ENCODE measurements around the gene CXCL9. TPM values are rescaled to one million over a fixed set of nuclear protein-coding genes. Genes with fewer than 3 reads are reported as not detected.

Gene CXCL9
- total RNA-seq, 5 donors from 2014 or later (not counting 1 experiment from before 2014, with no cell fraction given), result not detected

DNA sequence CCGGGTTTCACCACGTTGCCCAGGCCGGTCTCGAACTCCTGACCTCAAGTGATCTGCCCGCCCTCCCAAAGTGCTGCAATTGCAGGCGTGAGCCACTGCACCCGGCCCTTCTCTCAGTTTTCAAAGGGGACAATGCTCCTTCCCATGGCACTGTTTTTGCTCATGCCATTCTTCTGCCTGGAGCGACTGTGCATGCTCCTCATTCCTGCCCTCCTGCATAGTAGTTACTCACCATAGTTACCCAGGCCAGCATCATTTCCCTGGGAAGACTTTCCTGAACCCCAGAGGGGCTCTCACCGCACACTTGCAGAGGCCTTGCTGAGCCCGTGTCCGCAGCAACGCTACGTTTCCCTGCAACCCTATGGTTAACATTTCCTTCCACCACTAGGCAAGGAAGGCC is 3.3 kb upstream of the CXCL9 start:
- no peak for ATAC-seq (replicated peaks in 1 of 4)

DNA sequence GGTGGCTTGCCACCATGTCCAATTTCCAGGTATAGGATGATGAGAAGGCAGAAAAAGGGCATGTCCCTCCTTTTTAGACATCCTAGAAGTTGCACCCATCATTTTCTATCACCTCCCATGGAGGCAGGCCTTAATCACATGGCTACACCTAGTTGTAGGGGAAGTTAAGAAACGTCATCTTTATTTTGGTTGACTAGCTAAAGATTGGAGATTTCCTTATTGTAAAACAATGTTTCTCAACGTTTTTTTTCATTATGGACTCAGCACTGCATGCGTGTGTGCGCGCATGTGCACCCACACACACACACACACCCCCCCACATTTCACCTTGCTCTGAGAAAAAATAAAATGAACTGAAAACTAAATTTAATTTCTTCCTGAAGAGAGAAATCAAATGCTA is 2.0 kb upstream of the CXCL9 start:
- Histone ChIP-seq H3K9me3 (no peaks in the 10 kb centered on the region), H3K4me1 (ENCODE audit: control insufficient read depth in 1 of 2, extremely low read depth in 1 of 2, insufficient read depth in 2 of 2, low read length in 2 of 2) (no peaks in the 10 kb centered on the region), H3K36me3 (ENCODE audit: control insufficient read depth in 2 of 2, extremely low read depth in 1 of 2, insufficient read depth in 1 of 2, low read length in 1 of 2) (no peaks in the 10 kb centered on the region), H3K27ac (ENCODE audit: low read length) (no peak overlapping the region), H3K27me3 (replicated peaks in 1 of 2; ENCODE audit: control insufficient read depth in 2 of 2, extremely low read depth in 1 of 2, insufficient read depth in 2 of 2, low read length in 1 of 2) (peaks cover 0 to 11% of the 10 kb centered on the region in 2 experiments), H3K4me3 (ENCODE audit: control insufficient read depth in 1 of 2, extremely low read depth in 1 of 2, low read length in 1 of 2) (no peak overlapping the region)
- ATAC-seq (replicated peaks in 1 of 4) (no peak), DNase-seq (no peak)
- no CpG with 5 or more reads among the region's 5 CpGs for WGBS (ENCODE audit: insufficient coverage)
- H3K27me3 Mint-ChIP-seq, result peaks cover 2 to 5% of the 10 kb centered on the region in 2 donors
- CTCF ChIA-PET, result no interaction called here
- H3K4me3 Mint-ChIP-seq, result no peak overlapping the region
- no peaks in the 10 kb centered on the region for H3K9me3 Mint-ChIP-seq
- POLR2A ChIA-PET, result interaction anchor here in 1 of 2 donors (0.7 kb wide), 1 partner anchor 543 kb away, joined by 4 read pairs; no protein-coding TSS in a partner anchor
- H3K4me1 Mint-ChIP-seq, result no peaks in the 10 kb centered on the region
- H3K36me3 Mint-ChIP-seq, result no peaks in the 10 kb centered on the region
- no peak overlapping the region for H3K27ac Mint-ChIP-seq

More for the DNA sequence above, 3.3 kb upstream of the CXCL9 start:
- Mint-ChIP-seq H3K9me3 (no peaks in the 10 kb centered on the region), H3K36me3 (no peaks in the 10 kb centered on the region), H3K27ac (no peak overlapping the region), H3K27me3 (peaks cover 2 to 5% of the 10 kb centered on the region in 2 donors), H3K4me3 (no peak overlapping the region), H3K4me1 (no peaks in the 10 kb centered on the region)
- POLR2A ChIA-PET, result no interaction called here
- Histone ChIP-seq H3K27me3 (replicated peaks in 1 of 2; ENCODE audit: control insufficient read depth in 2 of 2, extremely low read depth in 1 of 2, insufficient read depth in 2 of 2, low read length in 1 of 2) (peaks cover 0 to 11% of the 10 kb centered on the region in 2 experiments), H3K4me3 (ENCODE audit: control insufficient read depth in 1 of 2, extremely low read depth in 1 of 2, low read length in 1 of 2) (no peak overlapping the region), H3K27ac (ENCODE audit: low read length) (no peak overlapping the region), H3K9me3 (no peaks in the 10 kb centered on the region), H3K36me3 (ENCODE audit: control insufficient read depth in 2 of 2, extremely low read depth in 1 of 2, insufficient read depth in 1 of 2, low read length in 1 of 2) (no peaks in the 10 kb centered on the region), H3K4me1 (ENCODE audit: control insufficient read depth in 1 of 2, extremely low read depth in 1 of 2, insufficient read depth in 2 of 2, low read length in 2 of 2) (no peaks in the 10 kb centered on the region)
- no peak for DNase-seq
- CTCF ChIA-PET, result interaction anchor here in 1 of 2 donors (0.6 kb wide), 1 partner anchor 1880 kb away, joined by 5 read pairs; no protein-coding TSS in a partner anchor
- WGBS (ENCODE audit: insufficient coverage), result 92% methylated on average over 8 of the region's 13 CpGs

DNA sequence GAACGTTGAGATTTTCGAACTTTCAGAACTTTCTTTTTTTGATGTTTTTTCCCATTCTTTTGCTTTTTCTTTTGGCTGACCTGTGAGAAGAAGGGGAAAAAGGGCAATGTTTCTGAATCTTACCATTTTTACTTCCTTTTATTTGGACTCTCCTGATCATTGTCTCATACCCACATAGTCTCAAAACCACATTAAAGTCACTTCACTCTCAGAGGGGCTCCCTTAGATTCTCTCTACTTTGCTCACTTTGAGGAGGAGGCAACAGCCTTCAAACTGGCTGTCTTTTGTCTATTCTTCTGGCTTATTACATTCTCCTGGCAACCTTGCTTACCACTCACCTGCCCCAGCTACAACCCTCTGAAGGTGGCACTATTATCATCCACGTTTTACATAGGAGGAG is 3.7 kb downstream of the CXCL9 start:
- Mint-ChIP-seq H3K4me1 (no peaks in the 10 kb centered on the region), H3K36me3 (no peaks in the 10 kb centered on the region), H3K27ac (no peak overlapping the region), H3K9me3 (no peaks in the 10 kb centered on the region), H3K27me3 (peaks cover 4 to 10% of the 10 kb centered on the region in 2 donors), H3K4me3 (no peak overlapping the region)
- H3K4me3 ChIP-seq (ENCODE audit: control insufficient read depth in 1 of 2, extremely low read depth in 1 of 2, low read length in 1 of 2), result no peak overlapping the region
- no peaks in the 10 kb centered on the region for H3K36me3 ChIP-seq (ENCODE audit: control insufficient read depth in 2 of 2, extremely low read depth in 1 of 2, insufficient read depth in 1 of 2, low read length in 1 of 2)
- POLR2A ChIA-PET, result no interaction called here
- no CpG with 5 or more reads among the region's 3 CpGs for WGBS (ENCODE audit: insufficient coverage)
- H3K9me3 ChIP-seq, result no peaks in the 10 kb centered on the region
- CTCF ChIA-PET, result no interaction called here
- no peaks in the 10 kb centered on the region for H3K4me1 ChIP-seq (ENCODE audit: control insufficient read depth in 1 of 2, extremely low read depth in 1 of 2, insufficient read depth in 2 of 2, low read length in 2 of 2)
- ATAC-seq (replicated peaks in 1 of 4) (no peak), DNase-seq (no peak)
- H3K27me3 ChIP-seq (replicated peaks in 1 of 2; ENCODE audit: control insufficient read depth in 2 of 2, extremely low read depth in 1 of 2, insufficient read depth in 2 of 2, low read length in 1 of 2), result no peaks in the 10 kb centered on the region
- H3K27ac ChIP-seq (ENCODE audit: low read length), result no peak overlapping the region

DNA sequence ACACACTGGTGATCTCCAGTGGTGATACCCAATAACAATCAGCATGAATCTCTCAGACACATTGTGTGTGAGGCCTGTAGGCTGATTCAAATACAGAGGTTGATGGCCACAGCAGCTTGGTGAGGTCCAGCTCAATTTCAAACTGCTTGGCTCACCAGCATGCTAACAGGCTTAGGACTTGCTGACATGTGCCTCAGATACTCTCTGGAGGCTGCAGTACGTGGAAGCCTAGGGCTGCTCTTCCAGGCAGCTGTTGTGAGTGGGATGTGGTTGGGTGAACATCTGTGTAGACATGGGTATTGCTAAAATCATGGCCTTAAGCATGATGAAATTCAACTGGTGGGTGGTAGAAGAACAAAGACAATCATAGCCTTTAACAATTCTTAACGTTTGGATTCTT is 4.3 kb downstream of the CXCL9 start:
- WGBS (ENCODE audit: insufficient coverage), result no CpG with 5 or more reads among the region's 2 CpGs

DNA sequence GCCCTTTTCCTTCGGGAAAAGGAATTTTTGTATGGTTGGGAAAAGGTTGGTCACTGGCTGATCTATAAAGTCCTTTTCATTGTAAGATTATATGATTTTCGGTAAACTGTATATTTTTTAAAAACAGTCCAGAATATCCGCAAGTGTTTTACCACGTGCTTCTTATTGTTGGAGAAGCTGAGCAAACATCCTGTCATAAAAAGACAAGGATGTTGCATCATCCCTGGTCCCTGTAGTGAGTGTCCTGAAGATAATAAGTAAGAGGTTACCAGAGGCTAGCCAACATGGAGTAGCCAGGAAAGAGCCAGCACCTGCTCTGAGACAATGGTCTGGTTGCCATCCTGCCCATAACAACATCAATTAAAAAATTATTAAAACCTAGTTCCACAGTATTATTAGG is 5.1 kb downstream of the CXCL9 start:
- Histone ChIP-seq H3K27me3 (replicated peaks in 1 of 2; ENCODE audit: control insufficient read depth in 2 of 2, extremely low read depth in 1 of 2, insufficient read depth in 2 of 2, low read length in 1 of 2) (no peaks in the 10 kb centered on the region), H3K4me3 (ENCODE audit: control insufficient read depth in 1 of 2, extremely low read depth in 1 of 2, low read length in 1 of 2) (no peak overlapping the region), H3K36me3 (ENCODE audit: control insufficient read depth in 2 of 2, extremely low read depth in 1 of 2, insufficient read depth in 1 of 2, low read length in 1 of 2) (no peaks in the 10 kb centered on the region), H3K27ac (ENCODE audit: low read length) (no peak overlapping the region), H3K4me1 (ENCODE audit: control insufficient read depth in 1 of 2, extremely low read depth in 1 of 2, insufficient read depth in 2 of 2, low read length in 2 of 2) (no peaks in the 10 kb centered on the region), H3K9me3 (no peaks in the 10 kb centered on the region)
- Mint-ChIP-seq H3K27ac (no peak overlapping the region), H3K36me3 (no peaks in the 10 kb centered on the region), H3K4me1 (no peaks in the 10 kb centered on the region), H3K4me3 (no peak overlapping the region), H3K27me3 (peaks cover 4 to 10% of the 10 kb centered on the region in 2 donors), H3K9me3 (no peaks in the 10 kb centered on the region)
- DNase-seq (no peak), ATAC-seq (replicated peaks in 1 of 4) (no peak)
- 83% methylated on average over 1 of the region's 4 CpGs for WGBS (ENCODE audit: insufficient coverage)
- POLR2A ChIA-PET, result no interaction called here
- CTCF ChIA-PET, result interaction anchor here in 1 of 2 donors (0.6 kb wide), 1 partner anchor 15 kb away, joined by 5 read pairs; no protein-coding TSS in a partner anchor

More for the DNA sequence above, 4.3 kb downstream of the CXCL9 start:
- H3K9me3 ChIP-seq, result no peaks in the 10 kb centered on the region
- ChIA-PET CTCF (interaction anchor here in 1 of 2 donors (0.6 kb wide), 1 partner anchor 62 kb away, joined by 3 read pairs; the partner anchor contains the start of gene NAAA), POLR2A (no interaction called here)
- ATAC-seq (replicated peaks in 1 of 4) (no peak), DNase-seq (no peak)
- H3K4me3 ChIP-seq (ENCODE audit: control insufficient read depth in 1 of 2, extremely low read depth in 1 of 2, low read length in 1 of 2), result no peak overlapping the region
- Mint-ChIP-seq H3K27ac (no peak overlapping the region), H3K4me1 (no peaks in the 10 kb centered on the region), H3K9me3 (no peaks in the 10 kb centered on the region), H3K4me3 (no peak overlapping the region), H3K36me3 (no peaks in the 10 kb centered on the region), H3K27me3 (peaks cover 4 to 10% of the 10 kb centered on the region in 2 donors)
- no peaks in the 10 kb centered on the region for H3K27me3 ChIP-seq (replicated peaks in 1 of 2; ENCODE audit: control insufficient read depth in 2 of 2, extremely low read depth in 1 of 2, insufficient read depth in 2 of 2, low read length in 1 of 2)
- H3K4me1 ChIP-seq (ENCODE audit: control insufficient read depth in 1 of 2, extremely low read depth in 1 of 2, insufficient read depth in 2 of 2, low read length in 2 of 2), result no peaks in the 10 kb centered on the region
- no peaks in the 10 kb centered on the region for H3K36me3 ChIP-seq (ENCODE audit: control insufficient read depth in 2 of 2, extremely low read depth in 1 of 2, insufficient read depth in 1 of 2, low read length in 1 of 2)
- H3K27ac ChIP-seq (ENCODE audit: low read length), result no peak overlapping the region

DNA sequence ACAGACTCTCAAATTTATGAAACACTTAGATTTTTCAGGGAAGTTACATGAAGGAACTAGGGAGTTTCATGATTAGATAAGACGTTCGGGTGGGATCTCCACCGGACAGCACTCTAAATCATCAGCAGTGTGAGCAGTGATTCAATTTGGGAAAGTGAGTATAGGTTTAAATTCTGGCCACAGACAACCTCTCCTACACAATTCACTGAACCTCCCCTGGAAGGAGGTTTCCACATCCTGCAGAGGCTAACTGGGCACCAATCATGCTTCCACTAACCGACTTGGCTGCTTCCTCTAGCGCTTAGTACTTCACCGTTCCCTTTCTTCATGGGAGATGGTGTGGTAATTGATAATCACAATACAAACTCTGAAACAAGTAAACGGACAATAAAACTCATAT is 5.6 kb downstream of the CXCL9 start:
- Histone ChIP-seq H3K27me3 (replicated peaks in 1 of 2; ENCODE audit: control insufficient read depth in 2 of 2, extremely low read depth in 1 of 2, insufficient read depth in 2 of 2, low read length in 1 of 2) (no peaks in the 10 kb centered on the region), H3K9me3 (no peaks in the 10 kb centered on the region), H3K4me3 (ENCODE audit: control insufficient read depth in 1 of 2, extremely low read depth in 1 of 2, low read length in 1 of 2) (no peak overlapping the region), H3K27ac (ENCODE audit: low read length) (no peak overlapping the region), H3K36me3 (ENCODE audit: control insufficient read depth in 2 of 2, extremely low read depth in 1 of 2, insufficient read depth in 1 of 2, low read length in 1 of 2) (no peaks in the 10 kb centered on the region), H3K4me1 (ENCODE audit: control insufficient read depth in 1 of 2, extremely low read depth in 1 of 2, insufficient read depth in 2 of 2, low read length in 2 of 2) (no peaks in the 10 kb centered on the region)
- Mint-ChIP-seq H3K4me1 (no peaks in the 10 kb centered on the region), H3K36me3 (no peaks in the 10 kb centered on the region), H3K9me3 (no peaks in the 10 kb centered on the region), H3K27ac (no peak overlapping the region), H3K4me3 (no peak overlapping the region), H3K27me3 (peaks cover 4 to 10% of the 10 kb centered on the region in 2 donors)
- ChIA-PET POLR2A (no interaction called here), CTCF (no interaction called here)
- DNase-seq (no peak), ATAC-seq (replicated peaks in 1 of 4) (no peak)
- WGBS (ENCODE audit: insufficient coverage), result no CpG with 5 or more reads among the region's 7 CpGs

DNA sequence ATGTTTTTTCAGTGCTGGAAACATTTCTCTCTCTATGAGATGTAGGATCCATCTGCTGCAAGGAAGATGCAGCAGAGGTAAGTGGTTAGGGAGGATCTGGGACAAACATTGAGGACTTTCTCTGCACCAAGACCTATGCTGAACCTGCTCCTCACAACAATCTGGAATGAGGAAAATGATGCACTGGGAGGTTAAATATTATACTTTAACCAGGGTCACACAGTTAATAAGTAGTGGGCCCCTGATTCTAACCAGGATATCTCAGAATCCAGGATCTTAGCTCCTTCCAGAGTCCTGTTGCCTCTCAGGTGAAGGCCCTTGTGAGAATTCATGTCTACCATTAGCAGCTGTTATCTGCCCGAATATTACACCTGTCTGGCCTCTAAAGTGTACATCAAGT is 7.0 kb downstream of the CXCL9 start:
- ChIA-PET POLR2A (interaction anchor here in 1 of 2 donors (0.7 kb wide), 1 partner anchor 62 kb away, joined by 3 read pairs; no protein-coding TSS in a partner anchor), CTCF (no interaction called here)
- Mint-ChIP-seq H3K36me3 (no peaks in the 10 kb centered on the region), H3K9me3 (no peaks in the 10 kb centered on the region), H3K27ac (no peak overlapping the region), H3K27me3 (peaks cover 4 to 10% of the 10 kb centered on the region in 2 donors), H3K4me1 (no peaks in the 10 kb centered on the region), H3K4me3 (no peak overlapping the region)
- Histone ChIP-seq H3K27ac (ENCODE audit: low read length) (no peak overlapping the region), H3K9me3 (no peaks in the 10 kb centered on the region), H3K27me3 (replicated peaks in 1 of 2; ENCODE audit: control insufficient read depth in 2 of 2, extremely low read depth in 1 of 2, insufficient read depth in 2 of 2, low read length in 1 of 2) (no peaks in the 10 kb centered on the region), H3K36me3 (ENCODE audit: control insufficient read depth in 2 of 2, extremely low read depth in 1 of 2, insufficient read depth in 1 of 2, low read length in 1 of 2) (no peaks in the 10 kb centered on the region), H3K4me3 (ENCODE audit: control insufficient read depth in 1 of 2, extremely low read depth in 1 of 2, low read length in 1 of 2) (no peak overlapping the region), H3K4me1 (ENCODE audit: control insufficient read depth in 1 of 2, extremely low read depth in 1 of 2, insufficient read depth in 2 of 2, low read length in 2 of 2) (no peaks in the 10 kb centered on the region)
- WGBS (ENCODE audit: insufficient coverage), result 100% methylated on average over 1 of the region's 1 CpG
- no peak for DNase-seq
- ATAC-seq (replicated peaks in 1 of 4), result no peak

Data from T-cell (primary cell).